K562 (cell line): Measurements from ENCODE around the gene PTGER4. TPM values are rescaled to one million over a fixed set of nuclear protein-coding genes. Genes with fewer than 3 reads are reported as not detected.

Source experiments
- ATAC-seq: fragments of 200-7000 bp; cut with Tn5 transposase; 3 replicates; pipeline ENCODE4 v1.9.1; 2020; ENCODE audit warnings: moderate library complexity
- BruUV-seq: library from RNA; stranded (reverse); fragments of 400-500 nt; replicated peaks from 2 replicates; lab custom pipeline; 2021; lab: Mats Ljungman, UMichigan
- CTCF ChIA-PET: fragments of 300-600 bp; formaldehyde crosslinking; extraction: SDS; loops from one replicate; lab custom pipeline; 2021; ENCODE audit warnings: low intra/inter-chr PET ratio; lab: Yijun Ruan, JAX
- POLR2A ChIA-PET: fragments of 300-600, 350-650 bp; sonication (Branson Sonifier 250); formaldehyde crosslinking; extraction: SDS; loops from one replicate; lab custom pipeline; 2021; ENCODE audit warnings: antibody characterized with exemption, inconsistent platforms; lab: Yijun Ruan, JAX
- DNase-seq, 4 experiments: peaks; one replicate each; pipeline versions ENCODE4 v3.0.0 to v3.0.0-alpha.2; 2011 to 2018; ENCODE audit warnings: low spot score in 3 of 4, mixed read lengths in 3 of 4; ENCODE audit errors: extremely low read depth in 1 of 4
- FAIRE-seq: peaks from 2 replicates; lab custom pipeline; 2011; peaks lifted over from hg19 to GRCh38; lab: Jason Lieb, UNC
- H2AFZ ChIP-seq: 2 replicates; pipeline ENCODE4 v1.6.0; 2011; ENCODE audit warnings: low read depth, low read length, control low read depth, inconsistent platforms
- H3K27ac ChIP-seq: fragments of 200-600 bp; 3 replicates; pipeline ENCODE4 v1.8.0; 2011; ENCODE audit warnings: low read depth, mild to moderate bottlenecking, control low read depth, inconsistent platforms, low read length, moderate library complexity, mixed read lengths; ENCODE audit errors: extremely low read depth
- H3K27me3 ChIP-seq, 2 experiments: fragments of 300-600 bp in 1 of 2; 2 replicates in 1 of 2; 3 replicates in 1 of 2; pipeline versions ENCODE4 v1.6.0 to v1.8.0; 2011; ENCODE audit warnings: inconsistent platforms in 2 of 2, low read length in 2 of 2, mild to moderate bottlenecking in 1 of 2, mixed read lengths in 1 of 2, moderate library complexity in 1 of 2; ENCODE audit not compliant: control insufficient read depth in 2 of 2, insufficient read depth in 2 of 2
- H3K36me3 ChIP-seq: fragments of 300-600 bp; 3 replicates; pipeline ENCODE4 v1.8.0; 2011; ENCODE audit warnings: mild to moderate bottlenecking, low read length, inconsistent platforms; ENCODE audit not compliant: control insufficient read depth, insufficient read depth
- H3K4me1 ChIP-seq, 2 experiments: fragments of 200-600 bp in 1 of 2; replicated peaks in 1 of 2; 2 replicates in 1 of 2; 3 replicates in 1 of 2; pipeline versions ENCODE4 v1.5.1 to v1.8.0; 2011; ENCODE audit warnings: inconsistent platforms in 2 of 2, low read length in 2 of 2, mild to moderate bottlenecking in 1 of 2, mixed read lengths in 1 of 2, moderate library complexity in 1 of 2; ENCODE audit not compliant: control insufficient read depth in 2 of 2, insufficient read depth in 2 of 2
- H3K4me2 ChIP-seq: 2 replicates; pipeline ENCODE4 v1.6.1; 2011; ENCODE audit warnings: low read length, control low read depth, inconsistent platforms, mixed read lengths; ENCODE audit not compliant: insufficient read depth
- H3K4me3 ChIP-seq: fragments of 200-600 bp; sonication (generic), shearing (Covaris generic); 2 replicates; pipeline ENCODE4 v1.5.1; 2016; ENCODE audit warnings: control low read depth, inconsistent platforms
- H3K79me2 ChIP-seq: fragments of 200-600 bp; 3 replicates; pipeline ENCODE4 v1.8.0; 2011; ENCODE audit warnings: low read length, inconsistent platforms; ENCODE audit not compliant: control insufficient read depth, insufficient read depth
- H3K9ac ChIP-seq, 2 experiments: 2 replicates each; pipeline versions ENCODE4 v1.6.0 to v1.6.1; 2011; ENCODE audit warnings: low read depth in 2 of 2, low read length in 2 of 2, control low read depth in 1 of 2, inconsistent platforms in 1 of 2, mild to moderate bottlenecking in 1 of 2, mixed read lengths in 1 of 2; ENCODE audit not compliant: insufficient read depth in 1 of 2
- H3K9me1 ChIP-seq: one replicate; pipeline ENCODE4 v1.6.0; 2011; ENCODE audit warnings: inconsistent platforms, mild to moderate bottlenecking, low read length, moderate library complexity; ENCODE audit not compliant: control insufficient read depth, insufficient read depth
- H3K9me3 ChIP-seq: replicated peaks from 2 replicates; pipeline ENCODE4 v1.5.1; 2011; ENCODE audit warnings: low read depth, low read length, inconsistent platforms; ENCODE audit not compliant: control insufficient read depth, insufficient read depth
- H4K20me1 ChIP-seq: replicated peaks from 2 replicates; pipeline ENCODE4 v1.6.1; 2011; ENCODE audit warnings: low read length, inconsistent platforms, mixed read lengths; ENCODE audit not compliant: control insufficient read depth, insufficient read depth
- ARID1B ChIP-seq: fragments of 450-650 bp; IDR thresholded peaks from 2 replicates; pipeline ENCODE4 v1.6.1; 2016; ENCODE audit warnings: antibody characterized with exemption, mild to moderate bottlenecking, inconsistent platforms
- C11orf30 ChIP-seq: fragments of 450-650 bp; IDR thresholded peaks from 2 replicates; pipeline ENCODE4 v1.6.1; 2016; ENCODE audit warnings: low read depth, mild to moderate bottlenecking
- GTF2F1 ChIP-seq: IDR thresholded peaks from 2 replicates; pipeline ENCODE4 v1.6.1; 2011; ENCODE audit warnings: low read depth, low read length, improper control_type of control experiment
- HMG20A ChIP-seq: fragments of 450-650 bp; formaldehyde crosslinking; conservative IDR thresholded peaks from 2 replicates; pipeline ENCODE4 v1.4.0; 2020; ENCODE audit warnings: mild to moderate bottlenecking, mixed read lengths
- MAFF ChIP-seq: IDR thresholded peaks from 2 replicates; pipeline ENCODE4 v1.6.1; 2012; ENCODE audit warnings: low read length, improper control_type of control experiment
- MEF2A ChIP-seq: IDR thresholded peaks from 2 replicates; pipeline ENCODE4 v1.6.1; 2011; ENCODE audit warnings: low read depth, mild to moderate bottlenecking, low read length, moderate library complexity; ENCODE audit not compliant: control insufficient read depth
- POLR2G ChIP-seq: fragments of 200-400 bp; formaldehyde crosslinking; IDR thresholded peaks from 2 replicates; pipeline ENCODE4 v1.6.1; 2017; ENCODE audit warnings: low read depth, mild to moderate bottlenecking, antibody characterized with exemption, low read length, moderate library complexity
- SMARCB1 ChIP-seq: IDR thresholded peaks from 2 replicates; pipeline ENCODE4 v1.6.1; 2011; ENCODE audit warnings: improper control_type of control experiment, low read depth; ENCODE audit not compliant: insufficient read length
- TAF1 ChIP-seq: IDR thresholded peaks from 2 replicates; pipeline ENCODE4 v1.6.1; 2011; ENCODE audit warnings: mild to moderate bottlenecking, low read length, moderate library complexity; ENCODE audit not compliant: insufficient read depth, control insufficient read depth, severe bottlenecking; ENCODE audit errors: extremely low read depth
- ZNF316 ChIP-seq: fragments of 450-650 bp; IDR thresholded peaks from 2 replicates; pipeline ENCODE4 v1.6.1; 2016
- ZNF384 ChIP-seq: IDR thresholded peaks from 2 replicates; pipeline ENCODE4 v1.6.1; 2012; ENCODE audit warnings: low read depth, low read length, improper control_type of control experiment
- ZNF77 ChIP-seq: fragments of 250-450 bp; sonication (Bioruptor Pico); IDR thresholded peaks from 2 replicates; pipeline ENCODE4 v1.5.0; 2020
- WGBS: fragments of 100-300 bp; shearing (Covaris generic); methylation state at CpG from one replicate; pipeline ENCODE4 v1.1.6; 2016; ENCODE audit warnings: low coverage, mixed read lengths; ENCODE audit not compliant: insufficient coverage; ENCODE audit errors: missing lambda C conversion rate; 5-methylcytosine and 5-hydroxymethylcytosine counted together
- in situ Hi-C: fragments of 300-500 bp; cut with MboI; formaldehyde crosslinking; loops from 4 replicates; pipeline ENCODE4 v1.15.0; 2018; ENCODE audit warnings: inconsistent platforms, mixed read lengths
- intact Hi-C: fragments of 100-400 bp; cut with micrococcal nuclease; formaldehyde crosslinking; loops from 2 replicates; pipeline ENCODE4 v1.14.2; 2022
- polyA plus RNA-seq, 8 experiments: library from polyadenylated mRNA; depleted of rRNA in 4 of 8; stranded (reverse) in 5 of 8; unstranded in 3 of 8; fragments of >200 nt; fragmentation: Nextera tagmentation in 2 of 8; fragmentation: Illumina TruSeq in 1 of 8; extraction: Ambion mirVana in 2 of 8; extraction: Trizol in 1 of 8; gene quantifications; 2 replicates each; pipeline versions ENCODE4 v1.2.1 to v1.2.3, GENCODE V29; 2011 to 2014; ENCODE audit warnings: inconsistent platforms in 1 of 8, missing spikeins in 1 of 8
- total RNA-seq, 7 experiments: library from RNA; depleted of rRNA in 6 of 7; stranded (reverse); fragments of >200 nt in 6 of 7; fragmentation: Illumina TruSeq in 2 of 7; extraction: Trizol in 2 of 7; gene quantifications; 2 replicates each; pipeline versions ENCODE4 v1.2.1 to v1.2.3, GENCODE V29; 2011 to 2021; ENCODE audit warnings: low replicate concordance in 1 of 7

The PTGER4 gene
- total and polyA plus RNA-seq, 9 of the 15 experiments (the other 6 are each of a cell fraction or from before 2014, with no cell fraction given), result 0.31 TPM; not detected in 8

GRCh38 chr5:40665635-40666298 is 13.9 kb upstream of the PTGER4 start:
- Histone ChIP-seq H3K4me1 (no peaks in the 10 kb centered on the region), H3K9me1 (no peaks in the 10 kb centered on the region), H3K27ac (no peak overlapping the region), H2AFZ (no peak overlapping the region), H4K20me1 (no peaks in the 10 kb centered on the region), H3K79me2 (no peaks in the 10 kb centered on the region), H3K36me3 (no peaks in the 10 kb centered on the region), H3K9me3 (no peaks in the 10 kb centered on the region), H3K9ac (no peak overlapping the region), H3K27me3 (no peaks in the 10 kb centered on the region; a peak in 1 of 5 replicates), H3K4me2 (no peak overlapping the region), H3K4me3 (no peak overlapping the region)
- ChIA-PET CTCF (no interaction called here), POLR2A (interaction anchor here (1.3 kb wide), 1 partner anchor 11 kb away, joined by 3 read pairs; no protein-coding TSS in a partner anchor)
- FAIRE-seq (no peak), ATAC-seq (no peak), DNase-seq (no peak)
- 4% methylated on average over 3 of the region's 3 CpGs for WGBS
- TF ChIP-seq ZNF316, result peak; percentile 58
- no peak for TF ChIP-seq ARID1B
- TF ChIP-seq MEF2A, result no peak
- no peak for TF ChIP-seq ZNF77 (CRISPR knock-in tag)
- TF ChIP-seq C11orf30, result peak; percentile 35; the same call in 1 of the 2 replicates
- TF ChIP-seq MAFF, result 0 out of 2 replicates have a peak, but pooled peaks have one; percentile 14
- in situ Hi-C loops (no loop called here), intact Hi-C loops (no loop called here)
- no TSS peak for BruUV-seq

- in situ Hi-C loops, result no loop called here
- 0% methylated on average over 1 of the region's 1 CpG for WGBS
- Histone ChIP-seq H3K79me2 (no peaks in the 10 kb centered on the region), H3K27ac (no peak overlapping the region), H3K9ac (no peak overlapping the region), H3K27me3 (no peaks in the 10 kb centered on the region; a peak in 1 of 5 replicates), H3K36me3 (no peaks in the 10 kb centered on the region), H3K4me2 (no peak overlapping the region), H3K9me3 (no peaks in the 10 kb centered on the region), H4K20me1 (no peaks in the 10 kb centered on the region), H3K9me1 (no peaks in the 10 kb centered on the region), H3K4me1 (no peaks in the 10 kb centered on the region), H2AFZ (no peak overlapping the region), H3K4me3 (no peak overlapping the region)
- ChIA-PET POLR2A (no interaction called here), CTCF (no interaction called here)
- BruUV-seq, result no TSS peak
- DNase-seq (no peak), ATAC-seq (no peak), FAIRE-seq (no peak)
- intact Hi-C loops, result no loop called here
- no peak for TF ChIP-seq SMARCB1
- no peak for TF ChIP-seq POLR2G
- TF ChIP-seq TAF1, result no peak
- TF ChIP-seq HMG20A (CRISPR knock-in tag), result no peak
- TF ChIP-seq ZNF384, result no peak
- TF ChIP-seq GTF2F1, result no peak
Measured at GRCh38 chr5:40666657-40667056, 13.1 kb upstream of the PTGER4 start.
